Neural crest cell (in vitro differentiated cells): ENCODE results near the gene CDC5L. TPM values are rescaled to one million over a fixed set of nuclear protein-coding genes. Genes with fewer than 3 reads are reported as not detected.

Source experiments
- DNase-seq: peaks from one replicate; pipeline ENCODE4 v3.0.0; 2021; ENCODE audit warnings: low read depth, mixed read lengths, low spot score
- H3K27ac Mint-ChIP-seq: one replicate; pipeline ENCODE4 v1.8.0; 2021; ENCODE audit warnings: mild to moderate bottlenecking, mixed read lengths; ENCODE audit not compliant: unreplicated experiment
- H3K27me3 Mint-ChIP-seq: 2 replicates; pipeline ENCODE4 v1.8.0; 2021; ENCODE audit warnings: low read depth, mild to moderate bottlenecking, mixed read lengths
- H3K36me3 Mint-ChIP-seq: 2 replicates; pipeline ENCODE4 v1.8.0; 2021; ENCODE audit warnings: low read depth, mild to moderate bottlenecking, mixed read lengths
- H3K4me1 Mint-ChIP-seq: 2 replicates; pipeline ENCODE4 v1.8.0; 2021; ENCODE audit warnings: mixed read lengths
- H3K4me3 Mint-ChIP-seq: one replicate; pipeline ENCODE4 v1.8.0; 2021; ENCODE audit warnings: mild to moderate bottlenecking, mixed read lengths
- H3K9me3 Mint-ChIP-seq: 2 replicates; pipeline ENCODE4 v1.8.0; 2021; ENCODE audit warnings: mixed read lengths
- CTCF ChIP-seq: fragments of 200-600 bp; sonication (generic); conservative IDR thresholded peaks from 2 replicates; pipeline ENCODE4 v1.5.0; 2021; ENCODE audit warnings: antibody characterized with exemption, mild to moderate bottlenecking
- total RNA-seq: library from RNA; stranded (reverse); gene quantifications from 2 replicates; pipeline ENCODE4 v1.2.1, GENCODE V29; 2021

CDC5L gene
- total RNA-seq, 1 donor from 2014 or later: 36.2 TPM

DNA sequence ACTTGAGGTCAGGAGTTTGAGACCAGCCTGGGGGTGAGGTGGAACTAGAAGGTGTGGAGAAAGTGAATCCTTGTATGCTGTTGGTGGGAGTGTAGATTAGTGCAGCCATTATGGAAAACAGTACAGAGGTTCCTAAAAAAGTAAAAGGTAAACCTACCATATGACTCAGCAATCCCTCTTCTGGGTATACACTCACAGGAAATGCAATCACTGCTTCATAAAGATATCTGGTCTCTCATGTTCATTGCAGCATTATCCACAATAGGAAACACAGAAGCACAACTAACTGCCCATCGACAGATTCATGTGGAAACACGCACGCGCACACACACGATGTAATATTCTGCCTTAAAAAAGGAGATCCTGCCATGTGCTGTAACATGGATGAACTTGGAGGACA is 66.7 kb downstream of the CDC5L start:
- Mint-ChIP-seq H3K4me1 (no peaks in the 10 kb centered on the region), H3K9me3 (no peaks in the 10 kb centered on the region), H3K27ac (no peak overlapping the region), H3K4me3 (no peak overlapping the region), H3K27me3 (no peaks in the 10 kb centered on the region), H3K36me3 (peaks cover 5% of the 10 kb centered on the region)
- TF ChIP-seq CTCF: no peak
- DNase-seq: no peak

DNA sequence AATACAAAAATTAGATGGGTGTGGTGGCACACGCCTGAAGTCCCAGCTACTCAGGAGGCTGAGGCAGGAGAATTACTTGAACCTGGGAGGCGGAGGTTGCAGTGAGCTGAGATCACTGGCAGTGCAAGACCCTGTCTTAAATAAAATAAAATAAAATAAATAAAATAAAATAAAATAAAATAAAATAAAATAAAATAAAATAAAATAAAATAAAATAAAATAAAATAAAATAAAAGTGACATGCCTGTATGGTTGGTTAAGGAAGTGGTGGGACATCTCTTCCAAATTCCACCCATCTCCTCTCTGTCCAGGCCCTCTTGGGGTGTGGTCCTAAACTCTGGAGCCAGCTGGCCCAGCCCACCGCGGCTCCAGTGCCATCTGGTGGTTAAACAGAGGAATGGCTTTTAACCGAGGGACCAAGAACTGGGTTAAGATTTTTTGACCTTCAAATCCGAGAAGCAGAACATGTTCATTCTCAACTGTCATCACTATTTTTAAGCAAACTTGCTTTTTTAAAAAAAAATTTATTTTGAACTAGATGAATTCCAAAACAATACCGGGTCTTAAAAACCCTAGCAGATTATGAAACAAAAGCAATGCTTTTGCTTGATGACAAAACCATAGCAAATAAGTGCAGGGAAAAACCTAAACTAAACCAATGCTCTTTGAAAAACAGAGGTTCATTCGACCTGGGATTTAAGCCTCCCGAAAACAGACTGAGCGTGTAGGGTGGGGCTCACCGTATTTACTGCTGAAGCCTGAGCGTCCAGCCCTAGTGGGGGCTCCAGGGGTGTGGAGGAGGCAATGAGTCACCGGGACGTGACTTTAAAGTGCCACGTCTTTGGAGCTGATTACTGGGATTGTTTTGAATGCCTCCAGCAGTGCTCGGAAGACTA is 68.8 kb downstream of the CDC5L start:
- H3K27me3 Mint-ChIP-seq: no peaks in the 10 kb centered on the region
- no peaks in the 10 kb centered on the region for H3K4me1 Mint-ChIP-seq
- no peaks in the 10 kb centered on the region for H3K9me3 Mint-ChIP-seq
- no peak overlapping the region for H3K27ac Mint-ChIP-seq
- peak; percentile 84 for TF ChIP-seq CTCF
- no peak overlapping the region for H3K4me3 Mint-ChIP-seq
- H3K36me3 Mint-ChIP-seq: peaks cover 5% of the 10 kb centered on the region
- DNase-seq: peak; percentile 29

- no peak for TF ChIP-seq CTCF
- Mint-ChIP-seq H3K9me3 (no peaks in the 10 kb centered on the region), H3K27me3 (no peaks in the 10 kb centered on the region), H3K4me3 (no peak overlapping the region), H3K27ac (no peak overlapping the region), H3K4me1 (no peaks in the 10 kb centered on the region), H3K36me3 (peaks cover 5% of the 10 kb centered on the region)
- no peak for DNase-seq
Measured at GRCh38 chr6:44456966-44457292, 69.4 kb downstream of the CDC5L start.

GRCh38 chr6:44457596-44457995 is 70.1 kb downstream of the CDC5L start:
- DNase-seq: no peak
- no peaks in the 10 kb centered on the region for H3K9me3 Mint-ChIP-seq
- H3K4me3 Mint-ChIP-seq: no peak overlapping the region
- TF ChIP-seq CTCF: no peak
- no peaks in the 10 kb centered on the region for H3K27me3 Mint-ChIP-seq
- H3K4me1 Mint-ChIP-seq: no peaks in the 10 kb centered on the region
- H3K36me3 Mint-ChIP-seq: peaks cover 3% of the 10 kb centered on the region
- no peak overlapping the region for H3K27ac Mint-ChIP-seq

- DNase-seq: no peak
- Mint-ChIP-seq H3K36me3 (no peaks in the 10 kb centered on the region), H3K4me3 (no peak overlapping the region), H3K9me3 (no peaks in the 10 kb centered on the region), H3K4me1 (no peaks in the 10 kb centered on the region), H3K27me3 (no peaks in the 10 kb centered on the region), H3K27ac (no peak overlapping the region)
- TF ChIP-seq CTCF: no peak
Measured at GRCh38 chr6:44458551-44458950, 71.0 kb downstream of the CDC5L start.
